GM12878 (cell line): ENCODE measurements around the gene TOPAZ1.

Experiments
- BCL11A ChIP-seq: IDR thresholded peaks from 2 replicates; pipeline ENCODE4 v1.6.1; 2011; ENCODE audit warnings: low read depth, low read length
- CHD2 ChIP-seq: IDR thresholded peaks from 2 replicates; pipeline ENCODE4 v1.6.1; 2011; ENCODE audit warnings: low read depth, low read length, improper control_type of control experiment, borderline replicate concordance
- CREB1 ChIP-seq: IDR thresholded peaks from 2 replicates; pipeline ENCODE4 v1.6.1; 2012; ENCODE audit warnings: low read depth, mild to moderate bottlenecking, inconsistent platforms
- NFIC ChIP-seq: IDR thresholded peaks from 2 replicates; pipeline ENCODE4 v1.6.1; 2012; ENCODE audit warnings: low read depth, mild to moderate bottlenecking, inconsistent platforms, low read length, moderate library complexity
- POLR2A ChIP-seq: IDR thresholded peaks from 2 replicates; pipeline ENCODE4 v1.6.1; 2011; ENCODE audit warnings: low read depth, mild to moderate bottlenecking, low read length
- SMARCA5 ChIP-seq: fragments of 450-650 bp; IDR thresholded peaks from 2 replicates; pipeline ENCODE4 v1.6.1; 2017; ENCODE audit warnings: mild to moderate bottlenecking
- SP1 ChIP-seq: IDR thresholded peaks from one replicate; pipeline ENCODE4 v1.6.1; 2011; ENCODE audit warnings: low read depth, low read length
- TCF3 ChIP-seq: IDR thresholded peaks from 2 replicates; pipeline ENCODE4 v1.6.1; 2012; ENCODE audit warnings: low read depth, mild to moderate bottlenecking, low read length, borderline replicate concordance; ENCODE audit not compliant: insufficient read depth
- TF ChIP-seq, protein P1 (sequence below), 3 experiments: IDR thresholded peaks in 2 of 3; conservative IDR thresholded peaks in 1 of 3; 2 replicates each; pipeline ENCODE4 v1.5.1; 2011; ENCODE audit warnings: low read depth in 3 of 3, low read length in 3 of 3, mild to moderate bottlenecking in 3 of 3, control low read depth in 2 of 3, moderate library complexity in 2 of 3, inconsistent platforms in 1 of 3, mixed read lengths in 1 of 3; ENCODE audit not compliant: control insufficient read depth in 2 of 3, insufficient read depth in 1 of 3; ENCODE audit errors: extremely low read depth in 1 of 3

DNA sequence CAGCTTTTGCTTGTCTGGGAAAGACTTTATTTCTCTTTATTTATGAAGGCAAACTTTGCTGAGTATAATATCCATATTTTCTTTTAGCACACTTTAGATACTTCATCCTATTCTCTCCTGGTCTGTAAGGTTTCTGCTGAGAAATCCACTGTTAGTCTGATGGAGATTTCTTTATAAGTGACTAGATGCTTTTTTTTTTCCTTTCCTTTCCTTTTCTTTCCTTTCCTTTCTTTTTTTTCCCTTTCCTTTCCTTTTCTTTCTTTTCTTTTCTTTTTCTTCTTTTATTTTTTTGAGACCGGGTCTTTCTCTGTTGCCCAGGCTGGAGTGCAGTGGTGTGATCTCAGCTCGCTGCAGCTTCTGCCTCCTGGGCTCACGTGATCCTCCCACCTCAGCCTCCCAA lies 38.4 kb downstream of the TOPAZ1 start:
- no peak for TF ChIP-seq POLR2A
- TF ChIP-seq NFIC = no peak
- no peak for TF ChIP-seq TCF3
- no peak for TF ChIP-seq SP1
- TF ChIP-seq CHD2 = no peak
- no peak for TF ChIP-seq CREB1
- no peak for TF ChIP-seq BCL11A
- TF ChIP-seq SMARCA5 = no peak
- TF ChIP-seq, protein P1, sequence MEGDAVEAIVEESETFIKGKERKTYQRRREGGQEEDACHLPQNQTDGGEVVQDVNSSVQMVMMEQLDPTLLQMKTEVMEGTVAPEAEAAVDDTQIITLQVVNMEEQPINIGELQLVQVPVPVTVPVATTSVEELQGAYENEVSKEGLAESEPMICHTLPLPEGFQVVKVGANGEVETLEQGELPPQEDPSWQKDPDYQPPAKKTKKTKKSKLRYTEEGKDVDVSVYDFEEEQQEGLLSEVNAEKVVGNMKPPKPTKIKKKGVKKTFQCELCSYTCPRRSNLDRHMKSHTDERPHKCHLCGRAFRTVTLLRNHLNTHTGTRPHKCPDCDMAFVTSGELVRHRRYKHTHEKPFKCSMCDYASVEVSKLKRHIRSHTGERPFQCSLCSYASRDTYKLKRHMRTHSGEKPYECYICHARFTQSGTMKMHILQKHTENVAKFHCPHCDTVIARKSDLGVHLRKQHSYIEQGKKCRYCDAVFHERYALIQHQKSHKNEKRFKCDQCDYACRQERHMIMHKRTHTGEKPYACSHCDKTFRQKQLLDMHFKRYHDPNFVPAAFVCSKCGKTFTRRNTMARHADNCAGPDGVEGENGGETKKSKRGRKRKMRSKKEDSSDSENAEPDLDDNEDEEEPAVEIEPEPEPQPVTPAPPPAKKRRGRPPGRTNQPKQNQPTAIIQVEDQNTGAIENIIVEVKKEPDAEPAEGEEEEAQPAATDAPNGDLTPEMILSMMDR (IDR thresholded peaks at IDR 0.05 in 2 of 3, conservative IDR thresholded peaks at IDR 0.05 in 1 of 3; ENCODE audit: control insufficient read depth in 2 of 3, extremely low read depth in 1 of 3, insufficient read depth in 1 of 3, low read depth in 3 of 3, low read length in 3 of 3) = no peak
